Astrocyte of the spinal cord (primary cell): Measurements from ENCODE around the gene CLEC4M.
"Not testable (repeated sequence)": the region's sequence is repeated elsewhere in the genome, so short reads cannot be mapped to it uniquely, and the experiment has no call there.

Source experiments
- DNase-seq: peaks from one replicate; pipeline ENCODE4 v3.0.0; 2011; ENCODE audit warnings: low read depth, low spot score
- H3K4me3 ChIP-seq: 2 replicates; pipeline ENCODE4 v1.5.1; 2011; ENCODE audit warnings: low read depth, mild to moderate bottlenecking, low read length, moderate library complexity
- in situ Hi-C: cut with HindIII; loops from 2 replicates; pipeline ENCODE4 v1.10.0; 2017; ENCODE audit warnings: low sequenced_read_pairs
- TF ChIP-seq, protein P1 (sequence below): IDR thresholded peaks from 2 replicates; pipeline ENCODE4 v1.5.1; 2012; ENCODE audit warnings: low read depth, mild to moderate bottlenecking, low read length, inconsistent platforms

Gene CLEC4M

DNA sequence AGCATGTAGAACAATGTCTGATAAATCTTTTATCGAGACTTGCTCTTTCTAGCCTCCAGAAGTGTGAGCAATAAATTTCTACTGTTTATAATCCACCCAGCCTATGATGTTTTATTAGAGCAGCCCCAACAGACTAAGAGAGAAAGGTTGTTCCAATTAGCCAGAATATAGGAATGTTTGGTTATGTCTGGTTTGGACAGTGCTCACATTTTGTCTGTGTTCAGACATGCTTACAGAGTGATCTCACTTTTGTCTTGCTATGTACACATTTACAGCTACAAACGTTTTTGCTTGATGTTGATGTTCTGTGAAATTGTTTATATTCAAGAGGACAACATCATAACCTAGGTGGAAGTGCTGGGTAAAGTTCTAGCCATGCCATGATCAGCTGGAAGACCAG is 48.9 kb downstream of the CLEC4M start:
- in situ Hi-C loops = no loop called here
- TF ChIP-seq, protein P1, sequence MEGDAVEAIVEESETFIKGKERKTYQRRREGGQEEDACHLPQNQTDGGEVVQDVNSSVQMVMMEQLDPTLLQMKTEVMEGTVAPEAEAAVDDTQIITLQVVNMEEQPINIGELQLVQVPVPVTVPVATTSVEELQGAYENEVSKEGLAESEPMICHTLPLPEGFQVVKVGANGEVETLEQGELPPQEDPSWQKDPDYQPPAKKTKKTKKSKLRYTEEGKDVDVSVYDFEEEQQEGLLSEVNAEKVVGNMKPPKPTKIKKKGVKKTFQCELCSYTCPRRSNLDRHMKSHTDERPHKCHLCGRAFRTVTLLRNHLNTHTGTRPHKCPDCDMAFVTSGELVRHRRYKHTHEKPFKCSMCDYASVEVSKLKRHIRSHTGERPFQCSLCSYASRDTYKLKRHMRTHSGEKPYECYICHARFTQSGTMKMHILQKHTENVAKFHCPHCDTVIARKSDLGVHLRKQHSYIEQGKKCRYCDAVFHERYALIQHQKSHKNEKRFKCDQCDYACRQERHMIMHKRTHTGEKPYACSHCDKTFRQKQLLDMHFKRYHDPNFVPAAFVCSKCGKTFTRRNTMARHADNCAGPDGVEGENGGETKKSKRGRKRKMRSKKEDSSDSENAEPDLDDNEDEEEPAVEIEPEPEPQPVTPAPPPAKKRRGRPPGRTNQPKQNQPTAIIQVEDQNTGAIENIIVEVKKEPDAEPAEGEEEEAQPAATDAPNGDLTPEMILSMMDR = no peak

DNA sequence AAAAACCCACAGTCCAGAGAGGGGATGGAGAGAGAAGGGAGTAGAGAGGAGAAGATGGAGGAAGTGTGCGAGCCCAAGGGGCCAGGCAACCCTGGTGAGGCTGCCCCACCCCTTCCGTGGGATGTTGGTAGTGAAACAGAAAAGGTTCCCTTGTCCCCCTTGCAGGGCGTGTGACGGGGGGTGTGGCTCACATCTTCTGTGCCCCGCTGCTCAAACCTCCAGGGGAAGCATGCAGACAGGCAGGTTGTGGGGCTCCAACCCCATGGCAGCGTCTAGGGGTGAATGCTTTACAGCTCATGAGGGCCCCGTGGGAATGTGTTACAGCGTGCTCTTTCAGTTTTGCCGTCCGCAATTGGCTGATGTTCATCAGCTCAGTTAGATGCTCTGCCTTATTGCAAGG is 52.3 kb downstream of the CLEC4M start:
- in situ Hi-C loops = no loop called here
- no peak for DNase-seq
- TF ChIP-seq, protein P1 = no peak
- no peak overlapping the region for H3K4me3 ChIP-seq

More for the DNA sequence above, 48.9 kb downstream of the CLEC4M start:
- no peak for DNase-seq
- no peak overlapping the region for H3K4me3 ChIP-seq

DNA sequence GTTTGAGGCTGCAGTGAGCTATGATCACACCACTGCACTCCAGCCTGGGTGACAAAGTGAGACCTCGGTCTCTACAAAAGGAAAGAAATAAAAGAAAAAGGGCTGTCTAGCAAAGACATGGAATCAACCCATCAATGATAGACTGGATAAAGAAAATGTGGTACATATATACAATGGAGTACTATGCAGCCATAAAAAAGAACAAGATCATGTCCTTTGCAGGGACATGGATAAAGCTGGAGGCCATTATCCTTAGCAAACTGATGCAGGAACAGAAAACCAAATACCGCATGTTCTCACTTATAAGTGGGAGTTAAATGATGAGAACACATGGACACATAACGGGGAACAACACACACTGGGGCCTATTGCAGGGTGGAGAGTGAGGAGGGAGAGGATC is 53.0 kb downstream of the CLEC4M start:
- in situ Hi-C loops, H3K4me3 ChIP-seq: not testable (repeated sequence)

DNA sequence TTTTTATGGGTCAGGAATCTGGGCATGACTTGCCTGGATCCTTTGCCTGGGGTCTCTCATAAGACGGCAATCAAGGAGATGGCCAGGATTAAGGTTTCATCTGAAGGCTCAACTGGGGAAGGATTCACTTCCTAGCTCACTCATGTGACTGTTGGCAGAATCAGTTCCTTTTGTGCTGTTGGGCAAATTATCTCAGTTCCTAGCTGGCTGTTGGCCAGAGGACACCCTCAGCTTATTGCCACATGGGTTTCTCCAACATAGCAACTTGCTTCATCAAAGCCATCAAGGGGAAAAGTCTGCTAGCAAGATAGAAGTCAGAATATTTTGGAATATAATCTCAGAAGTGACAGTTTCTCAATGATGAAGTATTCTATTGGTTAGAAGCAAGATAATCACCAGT is 54.8 kb downstream of the CLEC4M start:
- in situ Hi-C loops = no loop called here
- no peak overlapping the region for H3K4me3 ChIP-seq

More for the DNA sequence above, 53.0 kb downstream of the CLEC4M start:
- DNase-seq = not testable (repeated sequence)

DNA sequence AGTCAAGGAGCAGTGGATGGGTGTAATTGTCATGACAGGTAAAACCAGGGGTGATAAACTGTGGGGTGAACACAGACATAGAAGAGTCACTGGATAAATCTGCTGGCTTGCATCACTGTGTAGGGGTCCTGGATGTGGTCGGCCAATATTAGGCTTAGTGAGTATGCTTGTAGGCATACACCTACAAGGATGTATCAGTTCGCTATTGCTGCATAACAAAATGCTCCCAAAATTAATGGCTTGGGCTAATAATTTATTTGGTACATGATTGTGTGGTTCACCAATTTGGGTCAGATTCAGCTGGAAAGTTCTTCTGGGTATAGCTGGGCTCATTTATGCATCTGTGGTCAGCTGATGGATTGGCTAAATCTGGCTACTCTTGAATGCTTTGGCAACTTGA is 55.8 kb downstream of the CLEC4M start:
- TF ChIP-seq, protein P1 = no peak
- in situ Hi-C loops = no loop called here
- no peak for DNase-seq
- H3K4me3 ChIP-seq = no peak overlapping the region

More for the DNA sequence above, 54.8 kb downstream of the CLEC4M start:
- DNase-seq = no peak
- TF ChIP-seq, protein P1 = no peak
